ENCODE results near the gene TEX2.
A peak's percentile ranks its signal among the peaks of the same experiment; 100 is the strongest.
"Not testable (repeated sequence)": the region's sequence is repeated elsewhere in the genome, so short reads cannot be mapped to it uniquely, and the experiment has no call there.

The TEX2 gene

GRCh38 chr17:64238449-64238848 lies 24.6 kb downstream of the TEX2 start:
- DNase-seq, result peak; percentile 64

DNA sequence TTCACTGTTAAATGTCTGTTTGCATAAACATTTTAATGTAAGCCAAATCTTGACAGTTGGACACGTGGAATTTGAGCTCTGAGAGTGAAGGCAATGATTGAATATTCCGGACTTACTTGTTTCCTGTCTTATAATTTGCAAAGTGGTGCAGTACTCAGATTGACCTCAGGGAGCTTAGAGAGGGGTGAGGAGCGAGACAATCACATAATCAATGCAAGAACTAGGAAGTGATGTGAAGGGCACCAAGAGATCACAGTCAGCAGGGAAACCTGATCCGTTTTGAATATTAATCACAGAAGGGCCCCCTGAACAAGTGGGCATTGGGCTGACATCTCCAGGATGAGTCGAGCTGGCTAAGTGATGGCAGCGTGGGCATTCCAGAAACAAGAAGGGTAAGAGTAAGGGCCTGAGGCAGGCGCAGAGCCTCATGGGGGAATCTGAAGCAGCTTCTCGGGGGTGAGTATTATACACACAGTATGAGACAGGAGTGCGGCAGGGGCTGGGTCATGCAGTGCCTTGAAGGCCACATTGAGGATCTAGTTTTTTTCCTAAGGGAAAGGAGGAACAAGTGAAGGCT lies 26.1 kb downstream of the TEX2 start:
- no peak for DNase-seq

GRCh38 chr17:64234961-64235360 lies 28.1 kb downstream of the TEX2 start:
- DNase-seq, result no peak

GRCh38 chr17:64232466-64233262 lies 30.4 kb downstream of the TEX2 start:
- DNase-seq, result no peak

GRCh38 chr17:64231567-64232141 lies 31.4 kb downstream of the TEX2 start:
- no peak for DNase-seq

DNA sequence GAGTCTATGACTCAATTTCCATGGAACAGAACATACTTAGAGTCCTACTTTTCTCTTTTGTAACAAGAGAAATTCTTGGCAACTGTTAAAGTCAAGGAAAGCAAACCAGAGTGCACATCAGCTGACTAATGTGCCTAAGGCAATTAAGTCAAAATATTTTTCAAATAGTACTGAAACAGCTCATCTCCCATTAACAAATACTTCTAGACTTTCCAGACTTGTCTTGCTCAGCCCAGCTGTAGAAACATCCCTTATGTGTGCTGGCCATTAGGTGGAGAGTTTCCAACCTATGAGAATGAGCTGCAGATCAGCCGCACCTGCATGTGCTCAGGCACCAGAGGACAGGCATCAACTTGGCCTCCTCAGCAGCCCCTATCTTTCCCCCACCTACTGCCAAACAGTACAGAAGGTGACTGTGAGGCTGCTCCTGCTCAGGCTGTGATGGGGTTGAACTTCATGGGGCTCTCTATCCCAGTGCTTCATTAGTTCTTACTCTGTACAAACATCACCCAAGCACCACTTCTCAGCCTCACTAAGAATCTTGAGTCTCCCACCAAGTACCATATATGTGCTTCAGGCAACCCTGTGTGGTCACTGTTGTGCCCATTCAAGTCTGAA lies 32.2 kb downstream of the TEX2 start:
- no peak for DNase-seq

GRCh38 chr17:64229815-64230728 lies 33.0 kb downstream of the TEX2 start:
- DNase-seq, result no peak

- DNase-seq, result no peak
These were observed 36.9 kb downstream of the TEX2 start for GRCh38 chr17:64226132-64226531.

- DNase-seq, result no peak
These were observed 37.6 kb downstream of the TEX2 start for GRCh38 chr17:64225410-64225809.

GRCh38 chr17:64223931-64224629 lies 39.0 kb downstream of the TEX2 start:
- no peak for DNase-seq

GRCh38 chr17:64223283-64223682 lies 39.8 kb downstream of the TEX2 start:
- no peak for DNase-seq

- DNase-seq, result no peak
These were observed 41.4 kb downstream of the TEX2 start for GRCh38 chr17:64221679-64222078.

GRCh38 chr17:64220604-64221003 lies 42.5 kb downstream of the TEX2 start:
- not testable (repeated sequence) for DNase-seq

DNA sequence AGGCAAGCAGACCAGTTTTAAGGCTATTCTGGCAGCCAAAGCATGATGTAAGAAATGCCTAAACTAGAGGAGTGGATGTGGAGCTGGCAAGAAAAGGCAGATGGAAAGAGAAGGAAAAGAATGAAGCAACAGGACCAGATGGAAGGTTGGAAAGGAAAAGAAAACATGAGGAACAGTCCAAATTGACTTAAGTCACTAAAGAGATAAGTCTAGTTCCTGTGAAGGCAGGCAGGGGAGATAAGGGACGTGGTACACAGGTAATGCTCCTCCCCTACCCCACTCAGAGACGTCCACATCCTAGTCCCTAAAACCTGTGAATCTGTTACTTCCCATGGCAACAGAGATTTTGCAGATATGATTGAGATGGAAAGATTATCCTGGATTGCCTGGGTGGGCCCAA lies 43.5 kb downstream of the TEX2 start:
- DNase-seq, result no peak

GRCh38 chr17:64218066-64218465 lies 45.0 kb downstream of the TEX2 start:
- DNase-seq, result peak; percentile 62

DNA sequence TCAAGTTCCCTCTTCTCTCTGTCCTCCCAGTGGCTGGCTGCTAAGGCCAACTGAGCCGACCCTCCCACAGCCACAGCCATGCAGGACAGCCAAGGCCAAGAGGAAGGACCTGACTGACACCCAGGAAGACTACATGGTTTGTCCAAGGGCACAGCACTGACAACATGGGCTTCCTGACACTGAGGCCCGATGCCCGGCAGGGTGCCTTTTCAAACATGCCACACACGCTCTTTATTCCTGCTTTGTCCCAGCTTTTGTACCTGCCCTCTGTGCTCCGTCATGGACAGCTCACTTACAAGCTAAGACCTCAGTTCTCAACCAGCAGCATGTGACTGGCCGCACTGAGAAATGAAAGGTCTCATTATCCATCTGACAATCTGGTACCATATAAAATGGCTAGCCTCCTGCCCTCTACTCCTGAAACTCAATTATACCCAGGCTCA lies 45.8 kb downstream of the TEX2 start:
- DNase-seq, result no peak

DNA sequence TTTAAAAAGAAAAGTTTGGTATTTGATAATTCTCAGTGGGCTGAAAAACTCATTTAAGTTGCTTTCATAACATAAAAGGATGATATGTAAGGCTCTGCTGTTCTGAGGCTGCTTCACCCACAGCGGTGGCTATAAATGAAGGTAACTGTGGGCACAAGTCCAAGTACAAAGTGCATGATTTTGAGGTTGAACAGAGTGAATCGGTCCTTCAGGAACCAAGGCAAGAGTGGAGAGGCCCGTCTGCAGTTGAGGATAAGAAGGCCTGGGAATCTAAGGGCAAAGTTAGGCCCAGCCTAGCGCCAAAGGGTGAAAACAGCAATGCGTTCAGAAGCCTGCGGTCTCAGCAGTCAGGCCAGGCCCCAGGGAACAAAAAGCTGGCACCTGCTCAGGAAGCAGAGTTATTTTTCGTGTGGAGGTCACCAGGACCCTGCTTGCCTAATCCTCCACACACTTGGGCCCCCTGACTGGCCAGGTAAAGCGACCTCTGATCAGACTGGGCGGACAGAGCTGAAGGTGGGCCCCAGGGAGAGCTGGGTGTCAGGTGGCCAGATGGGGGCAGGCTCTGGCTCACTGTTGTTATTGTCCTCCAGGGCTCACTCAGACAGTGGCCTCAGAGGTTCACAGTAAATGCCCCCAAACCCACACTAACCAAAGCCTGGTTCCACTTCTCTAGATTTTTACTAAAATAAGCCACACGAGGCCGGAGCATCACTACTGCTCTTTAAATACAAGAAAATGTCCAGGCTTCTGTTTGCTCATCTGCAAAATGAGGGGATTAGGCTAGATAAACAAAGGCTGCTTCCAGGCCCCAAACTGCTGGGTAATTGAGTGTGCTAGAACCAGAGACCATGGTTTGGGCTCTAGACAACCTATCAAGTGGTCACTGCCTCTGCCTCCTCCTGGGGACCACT lies 46.5 kb downstream of the TEX2 start:
- DNase-seq, result no peak

- DNase-seq, result no peak
These were observed 47.1 kb downstream of the TEX2 start for GRCh38 chr17:64216000-64216337.

- DNase-seq, result no peak
These were observed 48.1 kb downstream of the TEX2 start for GRCh38 chr17:64214950-64215349.

- no peak for DNase-seq
These were observed 48.9 kb downstream of the TEX2 start for GRCh38 chr17:64213995-64214811.
